GM12878 (cell line): ENCODE data around the gene KARS1.

Experiments
- EZH2 ChIP-seq: IDR thresholded peaks from 2 replicates; pipeline ENCODE4 v1.6.1; 2012; ENCODE audit warnings: low read depth, mild to moderate bottlenecking, control low read depth, inconsistent platforms, low read length, borderline replicate concordance; ENCODE audit not compliant: control insufficient read depth
- IKZF1 ChIP-seq: fragments of 450-650 bp; conservative IDR thresholded peaks from 2 replicates; pipeline ENCODE4 v1.6.1; 2017; ENCODE audit warnings: antibody characterized with exemption, mild to moderate bottlenecking
- MEF2A ChIP-seq: IDR thresholded peaks from 2 replicates; pipeline ENCODE4 v1.6.1; 2011; ENCODE audit warnings: low read depth, mild to moderate bottlenecking, low read length, moderate library complexity; ENCODE audit not compliant: insufficient read depth
- PAX8 ChIP-seq: fragments of 450-650 bp; IDR thresholded peaks from 2 replicates; pipeline ENCODE4 v1.6.1; 2017; ENCODE audit warnings: mild to moderate bottlenecking, moderate library complexity
- POLR2AphosphoS5 ChIP-seq: IDR thresholded peaks from 2 replicates; pipeline ENCODE4 v1.6.1; 2011; ENCODE audit warnings: mild to moderate bottlenecking, low read length, inconsistent platforms
- SIX5 ChIP-seq: IDR thresholded peaks from 2 replicates; pipeline ENCODE4 v1.6.1; 2011; ENCODE audit warnings: mild to moderate bottlenecking, low read depth, low read length, moderate library complexity; ENCODE audit not compliant: severe bottlenecking
- TAF1 ChIP-seq: IDR thresholded peaks from 2 replicates; pipeline ENCODE4 v1.6.1; 2011; ENCODE audit warnings: mild to moderate bottlenecking, low read depth, low read length, borderline replicate concordance
- YY1 ChIP-seq: IDR thresholded peaks from 2 replicates; pipeline ENCODE4 v1.6.1; 2011; ENCODE audit warnings: low read depth, mild to moderate bottlenecking, low read length
- TF ChIP-seq, protein P1 (sequence below), 3 experiments: IDR thresholded peaks in 2 of 3; conservative IDR thresholded peaks in 1 of 3; 2 replicates each; pipeline ENCODE4 v1.5.1; 2011; ENCODE audit warnings: low read depth in 3 of 3, low read length in 3 of 3, mild to moderate bottlenecking in 3 of 3, control low read depth in 2 of 3, moderate library complexity in 2 of 3, inconsistent platforms in 1 of 3, mixed read lengths in 1 of 3; ENCODE audit not compliant: control insufficient read depth in 2 of 3, insufficient read depth in 1 of 3; ENCODE audit errors: extremely low read depth in 1 of 3

DNA sequence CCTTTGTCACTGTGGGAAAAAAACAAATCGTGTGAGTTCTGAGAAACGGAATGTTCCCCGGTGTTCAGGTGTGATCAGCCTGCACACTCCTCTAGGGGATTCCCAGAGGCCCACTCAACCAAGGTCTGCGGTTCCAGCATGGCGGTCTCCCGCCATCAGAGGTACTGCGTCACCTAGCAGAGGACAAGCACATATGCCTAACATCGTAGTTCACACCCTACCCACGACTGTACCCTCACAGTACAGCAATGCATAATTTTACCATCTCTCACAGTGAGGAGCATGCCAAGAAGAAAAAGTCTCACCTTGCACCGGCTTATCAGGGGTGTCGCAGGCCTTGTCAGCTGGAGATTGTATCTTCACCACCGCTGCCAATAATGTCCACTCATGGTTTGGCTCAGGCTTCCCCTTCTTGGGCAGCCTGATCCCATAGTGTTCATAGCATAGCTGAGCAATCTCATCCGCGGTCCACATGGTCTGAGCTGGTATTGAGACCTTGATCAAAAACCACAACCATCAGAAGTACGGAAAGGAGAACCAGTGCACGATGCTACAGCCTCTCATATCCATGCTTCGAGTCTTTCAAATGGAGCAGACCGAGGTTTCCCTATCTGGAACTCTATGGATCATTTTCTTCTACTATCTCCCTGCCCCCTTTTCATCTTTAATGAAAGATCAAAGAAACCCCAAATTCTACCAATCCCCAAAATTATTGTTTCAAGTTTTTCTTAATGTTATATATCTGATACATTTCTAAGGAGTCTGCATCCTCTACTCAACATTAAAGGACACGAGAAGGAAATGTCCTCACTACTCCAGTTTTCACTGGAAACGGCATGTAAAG is 26.9 kb downstream of the KARS1 start:
- TF ChIP-seq SIX5 (no peak), TAF1 (peak; percentile 21; the same call in 1 of the 2 replicates), IKZF1 (no peak), PAX8 (no peak), EZH2 (no peak), YY1 (peak; percentile 95), MEF2A (0 out of 2 replicates have a peak, but pooled peaks have one; percentile 9), POLR2AphosphoS5 (no peak; the same call in 1 of the 2 replicates)
- TF ChIP-seq, protein P1, sequence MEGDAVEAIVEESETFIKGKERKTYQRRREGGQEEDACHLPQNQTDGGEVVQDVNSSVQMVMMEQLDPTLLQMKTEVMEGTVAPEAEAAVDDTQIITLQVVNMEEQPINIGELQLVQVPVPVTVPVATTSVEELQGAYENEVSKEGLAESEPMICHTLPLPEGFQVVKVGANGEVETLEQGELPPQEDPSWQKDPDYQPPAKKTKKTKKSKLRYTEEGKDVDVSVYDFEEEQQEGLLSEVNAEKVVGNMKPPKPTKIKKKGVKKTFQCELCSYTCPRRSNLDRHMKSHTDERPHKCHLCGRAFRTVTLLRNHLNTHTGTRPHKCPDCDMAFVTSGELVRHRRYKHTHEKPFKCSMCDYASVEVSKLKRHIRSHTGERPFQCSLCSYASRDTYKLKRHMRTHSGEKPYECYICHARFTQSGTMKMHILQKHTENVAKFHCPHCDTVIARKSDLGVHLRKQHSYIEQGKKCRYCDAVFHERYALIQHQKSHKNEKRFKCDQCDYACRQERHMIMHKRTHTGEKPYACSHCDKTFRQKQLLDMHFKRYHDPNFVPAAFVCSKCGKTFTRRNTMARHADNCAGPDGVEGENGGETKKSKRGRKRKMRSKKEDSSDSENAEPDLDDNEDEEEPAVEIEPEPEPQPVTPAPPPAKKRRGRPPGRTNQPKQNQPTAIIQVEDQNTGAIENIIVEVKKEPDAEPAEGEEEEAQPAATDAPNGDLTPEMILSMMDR (IDR thresholded peaks at IDR 0.05 in 2 of 3, conservative IDR thresholded peaks at IDR 0.05 in 1 of 3; ENCODE audit: control insufficient read depth in 2 of 3, extremely low read depth in 1 of 3, insufficient read depth in 1 of 3, low read depth in 3 of 3, low read length in 3 of 3) = no peak
